Thyroid gland (tissue), 4 donors: Measurements from ENCODE around the gene TMEM271.

ENCODE experiments used
- CTCF ChIP-seq, 6 experiments: fragments of 200-600 bp in 3 of 6; fragments of 450-650 bp in 3 of 6; sonication (generic) in 3 of 6; IDR thresholded peaks; one replicate each; pipeline ENCODE4 v1.5.1; 2016 to 2019; ENCODE audit warnings: antibody characterized with exemption in 6 of 6, mild to moderate bottlenecking in 2 of 6, inconsistent platforms in 1 of 6, moderate library complexity in 1 of 6
- POLR2A ChIP-seq, 2 donors: fragments of 450-650 bp; IDR thresholded peaks; one replicate each; pipeline ENCODE4 v1.6.1; 2017; ENCODE audit warnings: antibody characterized with exemption in 2 of 2, mild to moderate bottlenecking in 2 of 2, moderate library complexity in 1 of 2

GRCh38 chr4:530017-530781, 45.9 kb downstream of the TMEM271 start:
- TF ChIP-seq CTCF (IDR thresholded peaks at IDR 0.05) (no peak), POLR2A (IDR thresholded peaks at IDR 0.05) (no peak)
